ENCODE data around the gene KAZN.
"Not testable (repeated sequence)": the region's sequence is repeated elsewhere in the genome, so short reads cannot be mapped to it uniquely, and the experiment has no call there.

KAZN gene

DNA sequence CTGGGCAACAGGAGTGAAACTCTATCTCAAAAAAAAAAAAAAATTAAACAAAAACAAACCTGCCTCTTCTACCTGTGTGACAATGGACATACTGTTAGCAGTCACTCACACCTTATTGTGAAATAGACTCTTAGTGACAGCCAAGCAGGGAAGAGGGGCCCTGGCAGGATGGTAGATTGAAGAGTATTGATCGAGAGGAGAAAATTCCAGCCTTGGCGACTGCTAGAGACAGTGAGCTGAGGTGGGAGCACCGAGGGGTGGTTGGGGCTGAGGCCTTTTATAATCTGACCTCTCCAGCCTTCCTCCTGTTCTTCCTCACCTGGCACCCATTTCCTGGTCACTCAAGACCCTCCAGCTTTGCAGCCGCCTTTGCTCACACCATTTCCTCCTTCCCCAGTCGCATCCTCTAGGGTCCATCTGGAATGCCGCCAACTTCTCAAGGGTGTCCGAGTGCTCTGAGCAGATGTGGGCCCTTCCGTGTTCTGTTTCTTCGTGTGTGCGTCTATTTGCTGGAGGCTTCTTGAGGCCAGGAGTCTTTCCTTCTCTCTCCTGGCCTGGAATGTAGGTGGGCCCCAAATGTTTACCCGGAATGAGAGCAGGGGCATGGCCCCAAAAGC is 358.2 kb downstream of the KAZN start:
- DNase-seq (ENCODE audit: low read depth) = no peak

DNA sequence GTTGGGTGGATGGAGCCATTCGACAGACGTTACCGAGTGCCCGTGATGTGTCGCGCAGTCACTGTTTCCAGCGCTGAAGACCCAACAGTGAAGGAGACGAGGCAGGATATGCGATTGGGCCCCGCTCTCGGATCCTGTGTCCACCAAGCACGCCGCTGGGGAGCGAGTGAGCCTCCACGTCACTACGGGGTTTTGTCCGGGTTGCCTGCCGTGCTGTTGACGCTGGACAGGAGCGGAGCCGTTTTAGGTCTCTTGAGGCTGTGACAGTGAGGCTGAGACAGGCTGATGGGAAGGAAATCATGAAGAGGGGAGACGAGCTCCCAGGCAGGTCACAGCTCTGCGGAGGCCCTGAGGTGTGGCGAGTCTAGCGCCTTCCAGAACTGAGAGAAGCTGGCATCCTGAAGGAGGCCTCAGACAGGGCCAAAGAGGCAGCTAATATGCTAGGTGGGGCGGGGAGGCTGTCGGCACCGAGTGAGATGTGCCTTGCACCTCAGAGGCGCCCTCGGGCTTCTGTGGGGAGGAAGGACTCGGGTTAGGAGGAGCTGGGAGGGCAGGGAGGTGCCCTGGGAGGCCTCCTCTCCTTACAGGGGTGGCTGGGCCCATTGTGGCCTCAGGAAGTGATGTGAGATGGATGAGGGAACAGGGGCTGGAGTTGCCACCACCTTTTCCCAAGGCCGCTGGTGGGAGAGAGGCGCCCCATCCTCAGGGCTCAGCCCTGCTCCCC is 359.1 kb downstream of the KAZN start:
- no peak for DNase-seq (ENCODE audit: low read depth)

DNA sequence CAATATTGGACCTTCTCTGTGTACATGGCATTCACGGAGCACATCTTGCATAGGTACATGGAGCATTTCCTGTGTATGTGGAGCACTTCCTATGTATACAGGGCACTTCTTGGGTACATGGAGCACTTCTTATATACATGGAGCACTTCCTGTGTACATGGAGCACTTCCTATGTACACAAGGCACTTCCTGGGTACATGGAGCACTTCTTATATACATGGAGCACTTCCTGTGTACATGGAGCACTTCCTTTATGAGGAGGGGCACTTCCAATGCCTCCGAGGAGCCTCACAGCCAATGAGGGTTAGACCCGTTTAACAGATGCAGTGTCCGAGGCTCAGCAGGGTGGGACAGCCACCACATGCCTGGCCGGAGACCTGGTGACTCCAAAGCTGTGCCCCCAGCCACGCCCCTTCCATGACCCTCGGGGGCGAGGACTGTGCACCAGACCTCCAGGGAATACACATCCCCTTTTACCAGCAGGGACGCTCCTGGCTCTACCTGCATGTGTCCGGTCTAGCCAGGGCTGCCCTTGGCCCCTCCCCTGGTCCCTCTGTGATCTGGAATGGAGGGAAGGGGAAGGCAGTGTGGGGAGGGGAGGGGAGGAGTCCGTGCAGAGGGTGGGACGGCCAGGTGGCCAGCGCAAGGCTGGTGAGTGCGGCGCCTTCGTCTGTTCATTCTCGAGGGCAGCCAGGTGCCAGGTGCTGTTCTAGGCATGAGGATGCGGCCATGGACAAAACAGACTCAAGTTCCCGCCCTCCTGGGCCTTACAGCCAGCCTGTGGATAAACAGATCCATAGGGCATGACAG is 360.0 kb downstream of the KAZN start:
- DNase-seq (ENCODE audit: low read depth) = no peak

DNA sequence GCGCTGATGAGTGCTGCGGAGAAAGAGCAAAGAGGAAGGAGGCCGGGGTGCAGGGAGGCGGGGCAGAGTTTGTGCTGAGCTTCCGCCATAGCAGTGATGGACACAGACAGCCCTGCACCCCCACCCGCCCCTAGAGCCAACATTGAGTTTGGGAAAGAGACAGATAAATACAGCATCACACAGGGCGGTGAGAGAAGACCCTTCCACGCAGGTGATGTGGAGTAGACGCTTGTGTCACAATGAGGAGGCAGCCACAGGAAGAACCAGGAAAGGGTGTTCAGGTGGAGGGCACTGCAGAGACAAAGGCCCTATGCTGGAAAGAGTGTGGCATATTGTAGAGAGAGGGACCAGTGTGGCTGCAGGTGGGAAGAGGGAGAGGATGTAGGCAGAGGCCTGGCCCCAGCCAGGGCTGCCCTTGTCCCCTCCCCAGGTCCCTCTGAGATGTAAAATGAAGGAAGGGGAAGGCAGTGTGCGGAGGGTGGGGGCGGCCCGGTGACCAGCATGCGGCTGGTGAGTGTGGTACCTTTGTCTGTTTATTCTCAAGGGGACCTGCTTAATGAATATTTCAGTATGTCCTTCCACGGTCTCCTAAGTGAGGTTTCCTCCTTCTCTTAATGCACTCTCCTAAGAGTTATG is 360.7 kb downstream of the KAZN start:
- no peak for DNase-seq (ENCODE audit: low read depth)

DNA sequence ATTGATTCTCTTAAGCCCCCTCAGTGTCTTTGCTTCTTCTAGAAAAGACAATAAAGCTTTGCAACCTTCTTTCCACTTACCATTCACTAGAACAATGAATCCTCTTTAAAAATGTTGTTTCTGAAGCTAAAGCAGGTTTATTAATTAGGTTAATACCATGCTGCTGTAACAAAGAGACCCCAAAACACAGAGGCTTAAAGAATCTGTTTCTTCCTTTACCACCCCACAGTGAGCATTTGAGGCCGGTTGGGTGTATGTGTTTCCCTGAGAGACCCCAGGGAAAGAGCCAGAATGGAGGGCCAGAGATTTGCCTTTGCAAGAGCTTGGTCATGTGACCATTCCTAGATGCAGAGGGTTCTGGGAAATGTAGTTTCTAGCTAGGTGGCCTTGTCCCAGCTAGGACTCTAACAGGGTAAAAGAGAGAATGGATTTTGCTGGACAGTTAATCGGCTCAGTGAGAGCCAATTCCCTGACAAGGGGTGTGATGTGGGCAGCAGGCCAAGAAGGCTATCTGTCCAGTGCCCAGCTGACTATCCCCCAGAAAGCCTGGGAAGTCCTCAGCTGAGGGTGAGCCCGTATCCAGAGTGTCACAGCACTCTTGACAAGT is 363.3 kb downstream of the KAZN start:
- no peak for DNase-seq (ENCODE audit: low read depth)

DNA sequence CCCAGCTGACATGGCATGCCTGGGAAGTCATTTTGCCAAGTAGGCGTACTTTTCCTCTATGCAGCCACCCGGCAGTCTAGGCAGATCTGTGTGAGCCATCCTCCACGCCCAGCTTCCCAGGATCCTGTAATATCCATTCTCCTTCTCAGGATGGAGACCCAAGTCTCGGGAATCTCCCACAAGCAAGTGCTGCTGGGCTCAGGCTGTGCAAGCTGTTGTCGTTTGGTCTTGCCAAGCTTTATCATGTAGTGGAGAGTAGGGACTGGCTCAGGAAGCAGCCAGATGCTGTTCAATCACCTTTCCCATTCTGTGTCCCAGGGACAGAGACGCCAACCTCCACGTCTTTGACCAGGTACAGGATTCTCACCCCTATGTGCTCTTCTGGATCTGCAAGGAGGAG is 363.9 kb downstream of the KAZN start:
- no peak for DNase-seq (ENCODE audit: low read depth)

DNA sequence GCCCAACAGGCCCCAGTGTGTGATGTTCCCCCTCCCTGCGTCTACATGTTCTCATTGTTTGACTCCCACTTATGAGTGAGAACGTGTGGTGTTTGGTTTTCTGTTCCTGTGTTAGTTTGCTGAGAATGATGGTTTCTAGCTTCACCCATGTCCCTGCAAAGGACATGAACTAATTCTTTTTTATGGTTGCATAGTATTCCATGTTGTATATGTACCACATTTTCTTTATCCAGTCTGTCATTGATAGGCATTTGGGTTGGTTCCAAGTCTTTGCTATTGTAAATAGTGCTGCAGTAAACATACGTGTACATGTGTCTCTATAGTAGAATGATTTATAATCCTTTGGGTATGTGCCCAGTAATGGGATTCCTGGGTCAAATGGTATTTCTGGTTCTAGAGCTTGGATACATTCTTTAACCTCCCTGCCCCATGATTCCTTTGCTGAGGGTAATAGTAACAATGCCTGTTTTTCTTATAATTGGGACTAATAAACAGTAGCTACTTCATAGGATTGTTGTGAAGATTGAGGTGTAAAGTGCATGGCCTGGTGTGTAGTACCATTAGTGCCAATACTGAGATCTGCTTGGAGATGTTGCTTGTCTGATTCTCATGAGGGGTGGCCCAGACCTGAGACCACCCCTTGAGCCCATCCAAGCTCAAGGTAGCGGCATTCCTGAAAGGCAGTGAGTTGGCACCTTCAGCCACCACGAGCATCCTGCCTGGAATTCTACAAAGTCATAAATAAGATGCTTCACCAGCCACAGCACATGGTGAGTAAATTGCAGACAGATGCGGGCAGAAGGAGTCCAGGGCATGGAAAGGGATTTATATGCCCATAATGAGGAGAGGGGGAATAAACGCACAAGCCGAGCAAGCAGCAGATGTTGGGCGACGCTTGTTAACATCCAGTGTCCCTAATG is 365.6 kb downstream of the KAZN start:
- not testable (repeated sequence) for DNase-seq (ENCODE audit: low read depth)

DNA sequence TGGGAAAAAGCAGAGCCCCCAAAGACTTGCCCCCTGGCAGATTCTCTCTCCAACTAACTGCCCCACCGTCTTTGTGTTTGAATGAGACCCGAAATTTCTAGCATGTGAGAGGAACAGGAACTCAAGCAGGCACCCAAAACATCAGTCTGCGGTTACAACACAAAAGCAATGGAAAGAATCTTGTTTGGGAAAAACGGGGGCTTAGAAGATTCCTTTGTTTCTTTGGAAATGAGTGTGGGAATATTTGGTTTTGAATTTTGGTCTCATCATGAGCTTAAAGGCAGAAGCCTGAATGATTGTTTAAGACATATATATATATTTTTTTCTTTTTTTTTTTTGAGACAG is 366.2 kb downstream of the KAZN start:
- no peak for DNase-seq (ENCODE audit: low read depth)

DNA sequence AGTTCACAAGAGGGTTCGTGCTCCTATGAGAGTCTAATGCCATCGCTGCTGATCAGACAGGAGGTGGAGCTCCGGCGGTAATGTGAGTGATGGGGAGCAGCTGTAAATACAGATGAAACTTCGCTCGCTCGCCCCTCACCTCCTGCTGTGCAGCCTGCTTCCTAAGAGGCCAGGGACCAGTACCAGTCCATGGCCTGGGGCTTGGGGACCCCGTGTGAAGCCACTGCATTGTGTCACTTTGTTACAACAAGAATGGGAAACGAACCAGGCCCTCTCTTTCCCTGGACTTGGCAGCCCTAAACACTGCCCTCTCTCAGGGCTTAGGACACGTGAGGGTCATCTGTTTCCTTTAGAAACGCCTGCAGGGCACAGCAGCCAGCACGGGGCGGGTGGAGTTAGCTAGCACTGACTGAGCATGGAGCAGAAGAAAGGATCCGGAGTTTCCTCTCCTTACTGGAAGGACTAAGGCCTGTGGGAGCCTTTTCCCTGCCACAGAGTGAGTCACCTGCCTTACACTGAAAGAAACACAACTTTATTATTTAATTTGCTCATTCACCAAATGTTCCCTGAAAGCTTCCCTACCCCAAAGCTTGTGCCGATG is 369.9 kb downstream of the KAZN start:
- DNase-seq (ENCODE audit: low read depth) = no peak

DNA sequence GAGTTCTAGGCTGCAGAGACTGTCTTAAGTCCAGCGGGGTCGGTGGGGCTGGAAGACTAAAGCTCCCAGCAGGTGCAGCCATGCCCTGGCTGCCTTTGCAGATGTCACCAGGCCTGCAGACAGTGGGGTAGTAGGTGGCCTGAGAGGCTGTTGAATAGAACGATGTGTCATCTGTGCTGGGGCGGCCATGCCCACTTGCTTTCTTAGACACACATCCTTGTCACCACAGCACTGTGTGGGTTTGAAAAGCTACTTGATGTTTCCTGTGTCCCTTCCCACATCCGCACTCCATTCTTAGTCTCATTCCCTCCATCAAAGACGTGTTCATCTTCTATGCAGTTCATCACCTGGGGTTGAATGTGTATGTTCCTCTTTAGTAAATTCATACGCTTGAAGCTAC is 370.5 kb downstream of the KAZN start:
- peak; percentile 2 for DNase-seq (ENCODE audit: low read depth)

DNA sequence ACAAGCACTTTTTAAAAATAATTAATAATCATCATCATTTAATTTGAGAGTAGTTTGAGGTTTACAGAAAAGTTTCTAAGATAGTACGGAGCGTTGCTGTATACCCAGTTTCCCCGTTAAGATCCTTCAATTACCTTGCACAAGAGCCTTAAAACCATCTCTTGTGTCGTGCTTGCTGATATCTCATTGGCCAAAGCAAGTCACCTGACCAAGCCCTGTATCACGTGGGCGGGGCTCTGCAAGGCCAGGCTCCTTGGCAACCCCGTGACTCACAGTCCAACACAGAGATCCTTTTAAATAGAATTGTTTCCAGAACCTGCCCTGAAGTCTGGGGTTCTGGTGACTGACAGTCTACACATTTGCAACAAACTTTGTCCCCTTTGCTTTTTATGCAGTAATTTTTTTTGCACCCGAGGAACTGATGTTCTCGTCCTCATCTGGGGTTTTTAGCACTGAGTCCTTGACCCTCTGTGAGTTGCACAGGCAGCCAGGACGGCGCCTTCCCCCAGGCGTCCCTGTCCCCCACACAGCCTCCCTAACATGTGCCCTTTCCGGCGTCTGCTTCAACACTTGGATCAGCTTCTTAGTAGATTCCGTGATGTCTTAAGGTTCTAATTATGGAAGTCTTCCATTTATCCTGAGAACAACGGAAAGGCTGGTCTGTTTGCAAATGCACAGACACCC is 371.8 kb downstream of the KAZN start:
- peak; percentile 7 for DNase-seq (ENCODE audit: low read depth)

DNA sequence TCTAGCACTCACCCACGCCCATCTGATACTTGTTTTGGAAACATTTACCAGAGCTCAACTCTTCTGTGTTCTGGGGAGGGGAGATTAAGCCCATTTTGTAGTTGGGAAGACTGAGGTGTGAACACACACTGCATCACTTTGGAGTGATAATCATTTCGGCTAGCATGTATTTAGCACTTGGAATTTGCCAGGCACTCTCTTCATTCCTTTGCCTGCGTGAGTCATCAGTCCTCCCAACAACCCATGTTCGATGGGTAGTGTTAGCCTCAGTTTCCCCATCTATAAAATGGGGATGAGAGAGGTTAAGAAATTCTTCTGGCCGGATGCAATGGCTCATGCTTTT is 372.3 kb downstream of the KAZN start:
- DNase-seq (ENCODE audit: low read depth) = no peak

DNA sequence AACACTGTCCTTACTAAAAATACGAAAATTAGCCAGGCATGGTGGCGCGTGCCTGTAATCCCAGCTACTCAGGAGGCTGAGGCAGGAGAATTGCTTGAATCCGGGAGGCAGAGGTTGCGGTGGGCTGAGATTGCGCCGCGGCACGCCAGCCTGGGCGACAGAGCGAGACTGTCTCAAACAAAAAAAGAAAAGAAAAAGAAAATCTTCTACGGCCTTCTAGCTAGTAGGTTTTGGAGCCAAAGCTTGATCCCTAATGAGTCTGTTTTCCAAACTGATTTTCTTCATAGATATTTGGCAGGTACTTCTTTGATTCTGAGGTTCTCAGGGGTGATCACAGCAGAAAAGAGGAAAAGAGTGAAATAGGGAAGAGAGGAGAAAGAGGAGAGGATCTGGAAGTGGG is 372.7 kb downstream of the KAZN start:
- no peak for DNase-seq (ENCODE audit: low read depth)

DNA sequence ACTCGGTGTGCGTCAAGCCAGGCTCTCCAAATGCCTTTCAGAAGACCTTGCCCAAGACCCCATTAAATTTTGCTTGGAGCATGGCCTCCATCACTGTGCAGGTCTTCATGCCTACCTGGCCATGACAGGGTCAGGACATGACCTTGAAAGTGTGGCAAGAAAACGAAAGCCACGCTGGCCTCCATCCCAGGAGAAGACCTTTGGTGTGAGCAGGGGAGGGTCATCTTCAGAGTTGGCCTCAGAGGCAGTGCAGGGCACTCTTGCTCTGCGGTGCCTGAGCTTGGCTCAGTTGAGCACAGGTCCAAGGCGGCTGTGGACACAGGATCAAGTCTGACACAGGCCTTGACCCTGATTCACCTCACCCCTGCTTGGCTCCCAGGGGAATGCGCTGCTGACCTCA is 373.6 kb downstream of the KAZN start:
- DNase-seq (ENCODE audit: low read depth) = no peak

DNA sequence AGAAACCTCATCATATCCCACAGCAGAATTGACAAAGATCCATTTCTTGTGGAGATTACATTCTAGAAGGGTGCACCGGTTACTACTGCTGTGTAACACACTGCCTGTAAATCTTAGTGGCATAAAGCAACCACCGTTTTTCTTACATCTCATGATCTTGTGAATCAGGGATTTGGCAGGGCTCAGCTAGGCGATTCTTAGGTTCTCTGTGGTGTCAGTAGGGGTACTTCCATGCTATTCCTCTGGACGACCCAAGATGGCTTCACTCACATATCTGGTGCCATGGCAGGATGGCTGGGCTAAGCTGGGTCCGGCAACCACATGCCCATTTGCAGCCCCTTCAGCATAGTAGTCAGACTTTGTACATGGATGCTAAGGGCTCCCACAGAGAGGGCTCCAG is 375.3 kb downstream of the KAZN start:
- no peak for DNase-seq (ENCODE audit: low read depth)

DNA sequence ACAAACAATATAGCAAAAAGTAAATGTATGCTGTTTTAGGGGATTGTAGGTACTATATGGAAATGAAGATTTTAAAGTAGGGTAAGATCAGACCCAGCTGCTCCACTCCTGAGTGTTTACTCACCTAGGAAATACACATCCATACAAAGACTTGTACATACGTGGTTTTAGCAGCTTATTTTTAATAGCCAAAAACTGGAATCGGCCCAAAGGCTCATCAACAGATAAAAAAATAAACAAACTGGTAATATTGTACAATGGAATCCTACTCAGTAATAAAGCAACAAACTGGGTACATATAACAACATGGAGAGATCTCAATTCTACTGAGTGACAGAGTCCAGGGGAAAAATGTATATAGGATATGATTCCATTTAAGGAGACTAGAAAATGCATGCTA is 375.9 kb downstream of the KAZN start:
- no peak for DNase-seq (ENCODE audit: low read depth)

DNA sequence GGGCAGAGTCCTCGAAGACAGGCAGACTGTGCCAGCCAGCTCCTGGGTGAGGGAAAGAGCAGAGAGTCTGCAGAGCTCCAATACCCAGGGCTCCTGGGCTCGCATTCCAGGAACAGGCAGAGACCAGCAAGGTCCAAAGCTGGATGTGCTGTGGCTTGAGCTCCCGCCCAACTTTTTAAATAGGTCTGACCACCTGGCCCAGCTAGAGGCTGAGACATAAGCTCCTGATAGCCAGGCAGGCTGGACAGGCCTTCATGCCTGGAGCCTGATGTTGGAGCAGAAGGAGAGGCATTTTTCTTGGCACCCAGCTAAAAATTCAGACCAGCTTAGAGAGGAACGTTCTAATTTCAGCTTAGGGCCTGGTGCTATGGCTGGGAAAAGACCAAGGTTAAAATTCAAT is 376.6 kb downstream of the KAZN start:
- DNase-seq (ENCODE audit: low read depth) = no peak

DNA sequence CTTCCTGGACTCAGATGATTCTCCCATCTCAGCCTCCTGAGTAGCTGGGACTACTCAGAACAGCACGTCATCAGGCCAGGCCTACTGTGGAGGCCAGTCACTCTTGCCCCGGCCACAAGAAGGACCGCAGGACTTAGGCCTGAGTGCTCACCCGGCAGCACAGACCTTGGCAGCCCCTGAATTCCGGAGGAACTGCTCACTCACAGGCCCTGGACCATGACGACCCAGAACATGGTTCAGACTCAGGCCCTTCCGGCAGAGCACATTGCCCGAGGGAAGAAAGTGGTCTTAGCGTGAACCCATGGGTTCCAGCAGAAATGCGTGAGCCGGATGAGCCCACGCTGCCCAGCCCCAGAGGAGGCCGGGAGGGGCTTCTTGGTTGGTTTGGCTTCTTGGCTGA is 377.8 kb downstream of the KAZN start:
- no peak for DNase-seq (ENCODE audit: low read depth)

DNA sequence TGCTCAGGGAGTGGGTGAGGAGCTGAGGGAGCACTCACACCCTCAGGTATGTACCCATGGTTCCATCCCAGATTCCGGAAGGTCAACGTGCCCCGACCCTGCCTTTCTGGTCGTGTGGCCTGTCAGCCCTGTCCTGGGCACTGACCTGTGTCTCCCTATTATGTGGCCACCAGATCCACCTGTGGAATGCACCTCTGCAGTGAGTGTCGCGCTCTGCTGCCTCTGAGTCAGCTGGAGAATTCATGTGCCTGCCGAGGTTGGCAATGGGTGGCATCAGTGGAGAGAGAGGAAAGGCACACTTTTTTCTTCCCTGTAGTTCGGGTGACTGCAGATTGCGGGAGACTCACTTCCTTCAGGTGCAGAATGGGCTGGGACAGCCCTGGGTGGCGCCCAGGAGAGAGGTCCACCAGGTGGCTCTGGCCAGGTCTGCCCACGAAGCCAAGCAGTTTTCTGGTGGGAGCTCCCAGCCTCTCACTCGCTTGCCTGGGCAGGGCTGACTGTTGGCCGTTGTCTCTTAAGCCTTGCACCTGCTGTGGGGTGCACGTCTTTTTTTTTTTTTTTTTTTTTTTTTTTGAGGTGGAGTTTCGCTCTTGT is 378.9 kb downstream of the KAZN start:
- no peak for DNase-seq (ENCODE audit: low read depth)

DNA sequence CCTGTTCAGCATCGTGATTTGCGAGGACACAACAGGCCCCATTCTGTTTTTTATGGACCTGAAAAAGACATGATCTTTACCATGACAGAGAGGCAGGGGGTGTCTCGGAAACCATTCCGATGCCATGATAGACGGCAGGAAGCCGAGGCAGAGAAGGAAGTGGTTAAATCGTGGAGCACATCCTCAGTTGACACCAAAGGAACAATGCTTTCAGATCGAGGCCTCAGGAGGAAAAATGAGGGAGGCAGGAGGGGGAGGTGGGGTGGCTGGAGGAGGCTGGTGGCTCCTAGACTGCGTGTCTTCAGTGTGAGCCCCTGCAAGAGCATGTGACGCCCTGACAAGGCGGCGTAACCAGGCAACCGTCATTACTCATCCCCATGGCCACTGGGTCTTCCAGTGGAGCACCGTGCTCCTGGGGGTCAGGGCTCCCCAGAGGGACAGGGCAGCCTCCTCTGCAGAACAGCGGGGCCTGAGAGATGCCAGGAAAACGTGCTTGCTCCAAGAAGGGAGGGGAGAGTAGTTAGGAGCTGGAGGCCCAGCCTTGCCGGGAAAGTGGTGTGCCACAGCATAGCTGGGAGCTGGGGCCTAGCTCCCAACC is 382.2 kb downstream of the KAZN start:
- DNase-seq (ENCODE audit: low read depth) = no peak
